MCF 10A (cell line): ENCODE results near the gene HTR4. TPM values are rescaled to one million over a fixed set of nuclear protein-coding genes. Genes with fewer than 3 reads are reported as not detected.

ENCODE experiments used
- BruUV-seq: library from RNA; stranded (reverse); fragments of 400-500 nt; replicated peaks from 2 replicates; lab custom pipeline; 2021; lab: Mats Ljungman, UMichigan
- CTCF ChIA-PET: fragments of 300-600 bp; sonication (Branson Sonifier 250); formaldehyde crosslinking; extraction: SDS; loops from one replicate; lab custom pipeline; 2021; ENCODE audit warnings: antibody characterized with exemption, inconsistent platforms; lab: Yijun Ruan, JAX
- POLR2A ChIA-PET: fragments of 300-600, 350-650 bp; sonication (Branson Sonifier 250); formaldehyde crosslinking; extraction: SDS; loops from one replicate; lab custom pipeline; 2020; ENCODE audit warnings: antibody characterized with exemption, inconsistent platforms; lab: Yijun Ruan, JAX
- DNase-seq: peaks from one replicate; pipeline ENCODE4 v3.0.0-alpha.2; 2018; ENCODE audit not compliant: unreplicated experiment
- H3K27ac Mint-ChIP-seq: one replicate; pipeline ENCODE4 v1.8.0; 2022; ENCODE audit warnings: mild to moderate bottlenecking, low read depth, mixed read lengths; ENCODE audit not compliant: unreplicated experiment
- H3K27me3 Mint-ChIP-seq: one replicate; pipeline ENCODE4 v1.8.0; 2022; ENCODE audit warnings: mixed read lengths; ENCODE audit not compliant: insufficient read depth, unreplicated experiment
- H3K36me3 Mint-ChIP-seq: one replicate; pipeline ENCODE4 v1.8.0; 2022; ENCODE audit warnings: mild to moderate bottlenecking, moderate library complexity, mixed read lengths; ENCODE audit not compliant: insufficient read depth, unreplicated experiment
- H3K4me1 Mint-ChIP-seq: one replicate; pipeline ENCODE4 v1.8.0; 2022; ENCODE audit warnings: mixed read lengths; ENCODE audit not compliant: insufficient read depth, unreplicated experiment
- H3K4me3 Mint-ChIP-seq: one replicate; pipeline ENCODE4 v1.8.0; 2022; ENCODE audit warnings: mild to moderate bottlenecking, moderate library complexity, mixed read lengths; ENCODE audit not compliant: unreplicated experiment
- H3K9me3 Mint-ChIP-seq: one replicate; pipeline ENCODE4 v1.8.0; 2022; ENCODE audit warnings: mixed read lengths; ENCODE audit not compliant: unreplicated experiment
- CTCF ChIP-seq: fragments of 200-600 bp; IDR thresholded peaks from one replicate; pipeline ENCODE4 v1.8.0; 2022; ENCODE audit warnings: antibody characterized with exemption, mild to moderate bottlenecking; ENCODE audit not compliant: unreplicated experiment
- intact Hi-C: fragments of 100-400 bp; cut with micrococcal nuclease; formaldehyde crosslinking; loops from 2 replicates; pipeline ENCODE4 v1.14.1; 2022
- total RNA-seq: library from RNA; stranded (reverse); gene quantifications from 2 replicates; pipeline ENCODE4 v1.2.3, GENCODE V29; 2022

Gene HTR4
- total RNA-seq, 1 experiment from 2014 or later, result not detected

DNA sequence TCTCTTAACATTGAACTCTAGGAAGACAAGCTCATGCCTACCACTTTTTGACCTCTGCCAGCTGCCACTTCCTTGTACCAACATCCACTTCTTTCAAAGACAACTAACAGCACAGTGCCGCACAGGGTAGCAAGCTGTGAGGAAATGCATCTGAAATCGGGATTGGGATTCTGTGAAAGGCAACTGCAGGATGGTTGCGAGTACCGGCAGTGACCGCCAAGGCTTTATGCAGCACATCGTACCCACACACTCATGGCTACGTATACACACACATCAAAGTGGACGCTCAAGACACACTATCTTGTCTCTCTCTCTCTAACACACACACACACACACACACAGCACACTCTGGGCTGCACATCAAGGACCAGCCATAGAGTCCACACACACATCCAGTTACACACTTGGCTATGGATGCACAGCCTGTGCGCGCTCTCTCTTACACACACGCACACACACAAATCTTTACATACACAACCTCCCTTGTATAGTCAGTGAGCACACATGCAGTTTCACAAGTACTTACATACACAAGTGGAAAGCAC is 964 bp downstream of the HTR4 start:
- DNase-seq, result no peak
- CTCF ChIA-PET, result no interaction called here
- no TSS peak for BruUV-seq
- POLR2A ChIA-PET, result no interaction called here
- Mint-ChIP-seq H3K9me3 (no peaks in the 10 kb centered on the region), H3K27ac (no peak overlapping the region), H3K36me3 (no peaks in the 10 kb centered on the region), H3K4me1 (no peaks in the 10 kb centered on the region), H3K27me3 (peaks cover 81% of the 10 kb centered on the region), H3K4me3 (no peak overlapping the region)
- intact Hi-C loops, result no loop called here
- TF ChIP-seq CTCF, result no peak

- Mint-ChIP-seq H3K27me3 (peaks cover 88% of the 10 kb centered on the region), H3K27ac (no peak overlapping the region), H3K9me3 (no peaks in the 10 kb centered on the region), H3K4me1 (no peaks in the 10 kb centered on the region), H3K4me3 (no peak overlapping the region), H3K36me3 (no peaks in the 10 kb centered on the region)
- intact Hi-C loops, result no loop called here
- DNase-seq, result no peak
- no TSS peak for BruUV-seq
- no peak for TF ChIP-seq CTCF
- CTCF ChIA-PET, result interaction anchor here (1.2 kb wide), 1 partner anchor 306 kb away, joined by 3 read pairs; no protein-coding TSS in a partner anchor
- POLR2A ChIA-PET, result no interaction called here
Observed at GRCh38 chr5:148651528-148651927, 2.8 kb downstream of the HTR4 start.

- POLR2A ChIA-PET, result no interaction called here
Observed at GRCh38 chr5:148645527-148645926, 8.8 kb downstream of the HTR4 start.

DNA sequence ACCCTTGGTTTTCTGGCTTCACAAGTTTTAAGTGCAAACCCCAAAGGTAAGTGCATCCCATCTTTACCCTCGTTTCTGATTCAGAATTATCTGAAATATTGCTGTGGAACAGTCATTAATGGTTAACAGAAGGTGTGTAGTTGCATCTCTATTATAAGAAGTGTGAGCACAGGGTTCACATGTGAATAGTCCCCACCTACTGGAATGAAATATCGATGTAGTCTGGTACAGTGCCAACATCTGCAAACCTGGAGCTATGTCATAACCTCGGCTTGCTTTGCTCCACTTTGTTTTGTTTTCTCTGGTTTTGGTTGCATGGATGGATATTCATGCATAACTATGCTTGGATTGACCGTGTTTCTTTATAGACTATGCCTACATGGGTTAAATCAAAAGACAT is 12.6 kb downstream of the HTR4 start:
- H3K36me3 Mint-ChIP-seq, result no peaks in the 10 kb centered on the region
- H3K9me3 Mint-ChIP-seq, result no peaks in the 10 kb centered on the region
- BruUV-seq, result no TSS peak
- no peaks in the 10 kb centered on the region for H3K4me1 Mint-ChIP-seq
- TF ChIP-seq CTCF, result no peak
- ChIA-PET POLR2A (no interaction called here), CTCF (interaction anchor here (0.7 to 1.4 kb wide), 3 partner anchors 12 to 197 kb away, joined by 3 to 4 read pairs (median 3); no protein-coding TSS in a partner anchor)
- intact Hi-C loops, result no loop called here
- peak; percentile 13 for DNase-seq
- H3K27me3 Mint-ChIP-seq, result peaks cover 45% of the 10 kb centered on the region
- H3K4me3 Mint-ChIP-seq, result no peak overlapping the region
- no peak overlapping the region for H3K27ac Mint-ChIP-seq

More at GRCh38 chr5:148645527-148645926, 8.8 kb downstream of the HTR4 start:
- Mint-ChIP-seq H3K27ac (no peak overlapping the region), H3K36me3 (no peaks in the 10 kb centered on the region), H3K27me3 (peaks cover 71% of the 10 kb centered on the region), H3K9me3 (no peaks in the 10 kb centered on the region), H3K4me1 (no peaks in the 10 kb centered on the region), H3K4me3 (no peak overlapping the region)
- no peak for TF ChIP-seq CTCF
- intact Hi-C loops, result no loop called here
- CTCF ChIA-PET, result no interaction called here
- peak; percentile 26 for DNase-seq
- BruUV-seq, result no TSS peak
